ENCODE measurements around the gene ABCF2.

Gene ABCF2

DNA sequence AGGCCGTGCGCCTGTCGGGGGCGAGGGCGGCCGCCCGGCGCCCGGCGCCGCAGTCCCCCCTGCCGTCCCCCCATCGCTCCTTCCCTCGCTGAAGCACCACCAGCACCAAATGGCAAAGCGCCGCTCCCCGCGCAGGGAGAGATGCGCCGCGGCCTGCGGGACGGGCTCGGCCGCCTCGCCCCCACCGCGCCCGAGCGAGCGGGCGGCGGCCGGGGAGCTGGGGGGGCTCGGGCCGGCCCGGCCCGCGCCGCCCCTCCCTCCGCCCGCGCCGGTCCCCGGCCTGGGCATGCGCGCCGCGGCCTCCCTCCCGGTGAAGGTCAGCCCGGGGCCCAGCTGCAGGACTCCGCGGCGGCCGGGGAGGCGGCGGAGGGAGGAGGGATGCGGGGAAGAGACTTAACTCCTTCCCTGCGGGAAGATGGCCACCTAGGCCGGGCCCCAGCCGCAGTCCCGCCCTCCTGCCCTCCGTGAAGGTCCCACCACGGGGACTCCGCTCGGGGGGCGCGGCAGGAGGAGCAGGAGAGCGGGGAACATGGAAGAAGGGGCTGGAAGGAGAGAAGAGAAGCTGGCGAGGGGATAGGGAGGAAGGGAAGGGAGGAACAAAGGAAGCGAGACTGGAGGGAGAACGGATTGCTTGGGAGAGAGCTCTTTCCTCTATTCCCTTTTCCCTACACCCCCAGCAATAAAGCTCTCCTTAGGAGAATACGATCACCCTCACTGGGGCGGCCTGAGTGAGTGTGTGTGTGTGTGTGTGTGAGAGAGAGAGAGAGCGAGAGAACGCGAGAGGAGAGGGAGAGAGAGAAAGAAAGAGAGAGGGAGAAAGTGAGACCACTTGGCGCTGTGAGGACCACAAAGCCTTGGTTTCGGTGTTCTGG, 24.9 kb upstream of the ABCF2 start:
- DNase-seq, result peak in 2 of 6 experiments; percentile 3 to 11

DNA sequence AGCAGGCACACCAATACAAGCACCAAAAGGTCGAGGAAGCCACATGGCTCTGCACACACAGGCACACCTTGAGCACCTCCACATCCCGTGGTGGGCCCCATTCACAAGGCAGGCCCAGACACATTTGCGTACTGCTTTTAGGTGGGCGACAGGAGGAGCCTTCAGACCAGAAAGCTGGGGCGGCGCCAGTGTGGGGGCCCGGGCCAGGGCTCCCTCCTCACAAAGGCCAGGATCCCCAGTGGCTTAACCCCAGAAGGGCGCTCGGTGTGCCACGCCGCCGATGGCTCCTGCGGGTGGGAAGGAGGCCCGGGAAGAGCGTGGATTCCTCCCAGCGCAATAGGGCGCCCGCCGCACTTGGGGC, 24.3 kb upstream of the ABCF2 start:
- DNase-seq, result peak in 1 of 6 experiments; percentile 15

GRCh38 chr7:151250181-151251132, 23.5 kb upstream of the ABCF2 start:
- DNase-seq, result no peak

DNA sequence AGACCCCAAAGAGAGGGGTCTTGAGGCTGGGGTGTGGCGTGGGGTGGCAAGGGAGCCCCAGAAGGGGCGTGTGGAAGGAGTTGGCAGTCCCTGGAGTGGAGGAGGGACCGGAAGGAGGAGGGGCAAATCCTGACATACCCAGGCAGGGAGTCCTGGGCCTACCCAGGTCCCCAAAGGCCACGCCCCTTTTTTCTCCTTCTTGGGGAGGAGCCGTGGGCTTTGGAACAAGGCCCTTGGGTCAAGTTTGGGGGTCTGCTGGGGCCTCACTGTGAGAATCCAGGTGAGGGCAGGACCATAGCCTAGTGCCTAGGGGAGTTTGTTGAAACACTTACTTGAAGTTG, 22.7 kb upstream of the ABCF2 start:
- DNase-seq, result no peak

DNA sequence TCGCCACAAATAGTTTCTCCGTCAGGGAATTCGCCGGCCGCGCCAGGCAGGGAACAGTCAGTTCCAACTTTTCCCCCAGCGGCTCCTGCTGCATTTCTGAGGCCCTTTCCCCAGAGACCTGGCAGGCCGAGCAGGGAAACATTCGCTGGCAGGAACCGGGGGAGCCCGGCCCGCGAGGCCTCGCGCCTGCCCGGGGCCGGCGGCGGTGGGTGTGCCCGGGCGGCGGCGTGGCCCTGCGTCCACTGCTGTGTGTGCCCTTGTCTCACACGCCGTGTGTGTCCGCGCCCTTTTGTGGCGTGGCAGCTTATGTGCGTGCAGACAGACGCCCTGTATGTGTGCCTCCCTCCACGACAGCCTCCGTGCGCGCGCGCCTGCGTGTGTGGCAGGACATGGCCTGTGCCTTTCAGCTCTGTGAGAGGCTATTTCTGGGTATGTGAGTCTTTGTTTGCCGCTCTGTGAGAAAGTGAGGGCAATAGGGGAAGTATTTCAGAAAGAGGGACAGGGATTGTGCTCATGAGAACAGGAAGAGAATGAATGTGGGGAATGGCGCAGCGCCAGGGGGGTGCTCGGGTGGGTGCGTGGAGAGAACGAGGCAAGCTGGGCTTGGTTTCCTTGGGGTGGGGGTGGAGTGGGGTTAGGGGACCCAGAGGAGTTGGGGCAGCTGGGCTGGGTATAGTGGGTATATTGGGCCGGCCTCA, 22.2 kb upstream of the ABCF2 start:
- peak in 4 of 6 experiments; percentile 9 to 62 (median 42) for DNase-seq

GRCh38 chr7:151248346-151249033, 21.5 kb upstream of the ABCF2 start, which contains the start of gene SMARCD3:
TSS of gene SMARCD3 (minus strand) at chr7:151248694. CDS start at chr7:151248562, 132 bp downstream.
- DNase-seq, result peak in 3 of 6 experiments; percentile 39 to 49 (median 42)

- DNase-seq, result peak in 1 of 6 experiments; percentile 23
Observed at GRCh38 chr7:151247611-151248345, 20.8 kb upstream of the ABCF2 start.

DNA sequence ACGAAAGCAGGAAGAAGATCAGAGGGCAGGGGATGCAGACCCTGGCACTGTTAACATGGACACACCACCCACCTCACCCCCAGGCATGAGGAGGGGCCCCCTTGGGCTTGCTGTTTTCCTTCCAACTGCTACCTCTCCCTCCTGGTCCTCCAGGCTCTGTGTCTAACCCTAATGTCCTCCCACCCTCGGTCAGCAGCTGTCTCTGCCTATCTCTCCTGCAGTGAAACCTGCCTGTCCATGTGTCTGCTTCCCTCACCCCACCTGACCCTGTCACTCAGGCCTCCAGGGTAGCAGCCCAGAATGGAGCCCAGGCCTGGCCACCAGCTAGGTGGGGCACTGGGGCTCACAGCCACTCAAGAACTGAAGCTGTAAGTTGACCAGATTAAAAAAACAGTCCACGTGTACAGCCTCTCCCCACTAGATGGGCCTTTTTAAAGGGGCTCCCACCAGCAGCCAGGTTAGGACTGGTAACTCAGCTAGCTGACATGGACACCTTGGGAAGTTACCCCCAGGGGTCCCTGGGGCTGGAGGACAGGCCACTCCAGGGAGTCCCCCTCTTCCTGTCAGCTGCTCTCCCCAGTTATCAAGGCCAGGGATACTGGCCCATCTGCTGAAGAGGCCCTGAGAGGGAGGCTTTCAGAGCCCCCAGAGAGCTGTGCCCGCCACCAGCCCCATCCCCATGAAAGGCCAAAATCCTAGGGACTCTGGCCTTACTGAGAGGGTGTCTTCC, 20.0 kb upstream of the ABCF2 start:
- no peak for DNase-seq

DNA sequence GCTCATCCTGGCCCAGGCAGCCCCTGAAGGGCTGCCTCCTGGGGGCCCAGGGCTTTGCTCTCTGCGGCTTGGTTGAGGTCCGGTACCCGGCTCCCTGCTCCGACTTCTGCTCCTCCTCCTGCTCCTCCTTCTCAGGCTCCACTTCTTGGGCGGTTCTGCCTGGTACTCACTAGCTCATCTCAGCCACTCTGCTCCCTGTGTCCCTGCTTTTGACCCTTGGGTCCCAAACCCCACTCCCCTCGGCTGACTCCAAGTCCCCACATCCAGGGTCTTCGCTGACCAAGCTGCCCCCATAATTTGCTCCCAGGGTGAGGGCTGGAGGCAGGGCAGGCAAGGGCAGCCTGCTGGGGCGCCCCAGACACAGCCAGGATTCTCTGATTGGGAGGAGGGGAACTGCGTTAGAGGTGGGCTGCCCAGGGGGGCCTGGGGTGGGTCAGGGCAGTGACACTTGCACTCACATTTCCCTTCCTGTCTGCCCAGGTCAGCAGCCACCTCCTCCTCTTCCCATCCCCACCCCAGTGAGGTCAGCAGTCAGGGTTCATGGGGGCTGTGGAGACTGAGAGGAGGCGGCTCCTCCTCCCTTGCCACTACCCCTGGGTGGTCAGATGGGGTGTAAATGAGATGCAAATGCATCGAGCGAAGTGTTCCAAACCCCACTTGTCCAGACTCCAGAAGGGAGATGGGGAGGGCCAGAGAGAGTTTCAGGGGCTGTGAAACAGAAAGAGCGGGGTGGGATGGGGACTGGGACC, 19.3 kb upstream of the ABCF2 start:
- DNase-seq, result no peak

DNA sequence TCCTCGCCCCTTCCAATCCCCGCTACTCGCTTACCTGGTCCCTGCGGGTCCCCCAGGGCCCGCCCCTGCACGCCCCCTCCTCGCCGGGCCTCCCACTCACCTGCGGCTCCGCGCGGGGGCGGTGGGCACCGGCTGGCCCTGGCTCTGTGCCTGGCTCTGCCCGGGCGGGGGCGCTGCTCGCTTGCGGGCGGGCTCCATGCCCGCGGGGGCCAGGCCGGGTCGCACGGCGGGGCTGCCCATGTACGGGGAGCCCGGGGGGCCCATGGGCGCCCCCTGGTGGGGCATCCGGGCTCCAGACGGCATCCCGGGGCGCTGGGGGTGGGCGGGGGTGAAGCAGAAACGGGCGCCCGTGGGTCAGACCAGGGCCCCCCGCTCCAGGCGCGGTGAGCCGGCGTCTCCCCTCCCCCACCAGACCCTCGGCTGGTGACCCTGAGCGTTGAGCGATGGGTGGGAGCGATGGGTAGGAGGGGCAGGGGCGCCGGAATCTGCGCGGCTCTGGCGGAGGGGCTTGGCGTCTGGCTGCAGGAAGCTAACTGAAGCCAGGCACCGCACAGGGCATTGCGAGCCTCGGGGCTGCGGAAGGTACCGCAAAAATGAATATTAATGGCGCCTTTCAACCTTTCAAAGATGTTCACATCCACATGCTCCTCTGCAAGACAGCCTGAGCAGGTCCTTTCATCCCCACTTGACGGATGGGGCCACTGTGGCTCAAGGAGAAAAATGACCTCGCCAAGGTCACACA, 18.5 kb upstream of the ABCF2 start:
- DNase-seq, result peak; percentile 27 to 75 (median 62)

GRCh38 chr7:151244841-151245346, 17.9 kb upstream of the ABCF2 start:
- DNase-seq, result peak in 2 of 6 experiments; percentile 26 to 28

GRCh38 chr7:151244196-151244840, 17.3 kb upstream of the ABCF2 start:
- peak in 5 of 6 experiments; percentile 5 to 64 (median 54) for DNase-seq

GRCh38 chr7:151243408-151244195, 16.6 kb upstream of the ABCF2 start:
- peak; percentile 32 to 65 (median 52) for DNase-seq

DNA sequence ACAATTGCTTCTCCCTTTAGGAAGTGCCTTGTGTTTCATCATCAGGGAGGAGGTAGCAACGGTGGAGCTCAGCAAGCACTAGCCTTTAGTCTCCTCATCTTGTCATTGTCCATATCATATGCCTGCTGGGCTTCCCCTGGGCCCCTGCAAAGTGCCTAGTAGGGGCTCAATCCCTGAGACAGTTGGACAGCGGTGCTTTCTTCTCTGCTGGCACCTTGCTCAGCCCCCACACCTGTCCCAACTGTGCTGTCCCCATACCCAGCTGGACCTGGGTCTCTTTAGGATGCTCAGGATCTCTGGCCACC, 16.0 kb upstream of the ABCF2 start:
- DNase-seq, result no peak

DNA sequence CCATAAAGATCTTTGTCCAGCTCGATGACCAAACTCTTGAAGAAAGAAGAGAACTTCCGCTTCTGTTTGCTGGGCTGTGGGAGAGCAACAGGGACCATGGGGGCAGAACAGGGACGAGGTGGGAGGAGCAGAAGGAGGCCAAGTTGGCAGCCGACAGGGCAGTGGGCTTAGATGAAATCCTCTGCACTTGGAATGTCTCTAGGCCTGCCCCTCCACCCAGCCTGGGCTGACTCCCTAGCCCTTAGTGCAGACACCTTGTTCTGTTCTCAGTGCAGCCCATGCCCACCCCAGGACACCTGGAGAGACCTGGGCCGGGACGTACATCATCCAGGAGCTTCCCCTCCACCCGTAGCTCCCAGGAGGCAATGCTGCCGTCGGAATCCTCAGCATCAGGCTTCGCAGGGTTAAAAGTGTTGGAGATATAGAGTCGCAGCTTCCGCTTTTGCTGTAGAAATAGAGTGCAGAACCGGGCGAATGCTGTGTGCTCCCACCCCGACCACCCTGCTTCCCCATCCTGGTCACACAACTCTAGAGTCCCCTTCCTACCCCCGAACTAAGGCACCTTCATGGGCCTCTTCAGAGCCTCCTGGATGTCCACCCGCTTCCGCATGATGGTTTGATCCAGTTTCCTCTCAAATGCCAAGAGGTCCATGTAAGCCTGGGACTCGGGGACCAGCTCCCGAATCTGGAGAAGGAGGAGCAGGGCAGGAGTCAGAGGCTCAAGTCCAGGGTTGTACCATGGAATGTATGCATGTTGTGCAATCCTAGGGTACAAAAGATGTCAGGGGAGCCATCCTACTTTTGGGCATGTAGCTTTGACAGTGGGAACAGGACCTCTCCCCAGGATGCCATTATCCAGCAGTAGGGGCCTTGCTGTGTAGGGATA, 15.4 kb upstream of the ABCF2 start:
- no peak for DNase-seq

- DNase-seq, result no peak
Observed at GRCh38 chr7:151241755-151242096, 14.7 kb upstream of the ABCF2 start.
